Neural cell (in vitro differentiated cells): ENCODE measurements around the gene ABCC5.

Source experiments
- EP300 ChIP-seq: fragments of 450-650 bp; conservative IDR thresholded peaks from 2 replicates; pipeline ENCODE4 v1.6.1; 2014; ENCODE audit warnings: antibody characterized with exemption, mild to moderate bottlenecking, moderate library complexity; ENCODE audit not compliant: poor library complexity, severe bottlenecking
- EZH2 ChIP-seq: fragments of 200-600, 300-800 bp; shearing (Covaris generic), sonication (generic); IDR thresholded peaks from 2 replicates; pipeline ENCODE4 v1.6.1; 2014; ENCODE audit warnings: antibody characterized with exemption, low read length, borderline replicate concordance, mild to moderate bottlenecking; ENCODE audit not compliant: insufficient read depth, poor library complexity, severe bottlenecking
- MXI1 ChIP-seq: fragments of 450-650 bp; conservative IDR thresholded peaks from 2 replicates; pipeline ENCODE4 v1.6.1; 2014; ENCODE audit warnings: antibody characterized with exemption, mild to moderate bottlenecking; ENCODE audit not compliant: poor library complexity, severe bottlenecking
- POLR2AphosphoS5 ChIP-seq: IDR thresholded peaks from 2 replicates; pipeline ENCODE4 v1.6.1; 2012
- RAD21 ChIP-seq: fragments of 450-650 bp; conservative IDR thresholded peaks from 2 replicates; pipeline ENCODE4 v1.6.1; 2014; ENCODE audit warnings: antibody characterized with exemption, mild to moderate bottlenecking, moderate library complexity
- SMC3 ChIP-seq: fragments of 450-650 bp; conservative IDR thresholded peaks from 2 replicates; pipeline ENCODE4 v1.6.1; 2014; ENCODE audit warnings: antibody characterized with exemption, mild to moderate bottlenecking, moderate library complexity; ENCODE audit not compliant: poor library complexity
- TAF1 ChIP-seq: IDR thresholded peaks from 2 replicates; pipeline ENCODE4 v1.6.1; 2012; ENCODE audit warnings: low read depth
- TF ChIP-seq, protein P1 (sequence below): fragments of 450-650 bp; IDR thresholded peaks from 2 replicates; pipeline ENCODE4 v1.5.1; 2014; ENCODE audit warnings: antibody characterized with exemption, mild to moderate bottlenecking, moderate library complexity; ENCODE audit not compliant: poor library complexity, severe bottlenecking
- TF ChIP-seq, protein P2 (sequence below): IDR thresholded peaks from 2 replicates; pipeline ENCODE4 v1.6.1; 2012; ENCODE audit warnings: borderline replicate concordance

DNA sequence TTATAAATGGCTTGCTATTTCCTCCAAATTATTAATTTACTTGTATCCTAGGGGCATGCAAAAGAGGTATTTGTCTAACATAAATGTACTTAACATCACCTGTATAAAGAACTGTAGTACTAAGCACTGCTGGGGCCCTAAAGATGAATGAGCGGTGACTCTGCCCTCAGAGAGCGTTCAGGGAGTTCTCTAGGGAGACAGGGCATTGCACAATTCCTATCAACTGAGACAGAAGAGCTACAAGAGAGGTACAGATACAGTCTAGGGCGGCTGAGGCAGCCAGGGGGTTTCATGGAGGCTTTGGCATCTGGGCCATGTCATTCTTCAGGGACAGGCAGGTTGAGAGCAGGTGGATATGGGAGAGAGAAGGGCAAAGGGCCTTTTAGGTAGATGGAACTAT, 93.1 kb downstream of the ABCC5 start:
- TF ChIP-seq, protein P1, sequence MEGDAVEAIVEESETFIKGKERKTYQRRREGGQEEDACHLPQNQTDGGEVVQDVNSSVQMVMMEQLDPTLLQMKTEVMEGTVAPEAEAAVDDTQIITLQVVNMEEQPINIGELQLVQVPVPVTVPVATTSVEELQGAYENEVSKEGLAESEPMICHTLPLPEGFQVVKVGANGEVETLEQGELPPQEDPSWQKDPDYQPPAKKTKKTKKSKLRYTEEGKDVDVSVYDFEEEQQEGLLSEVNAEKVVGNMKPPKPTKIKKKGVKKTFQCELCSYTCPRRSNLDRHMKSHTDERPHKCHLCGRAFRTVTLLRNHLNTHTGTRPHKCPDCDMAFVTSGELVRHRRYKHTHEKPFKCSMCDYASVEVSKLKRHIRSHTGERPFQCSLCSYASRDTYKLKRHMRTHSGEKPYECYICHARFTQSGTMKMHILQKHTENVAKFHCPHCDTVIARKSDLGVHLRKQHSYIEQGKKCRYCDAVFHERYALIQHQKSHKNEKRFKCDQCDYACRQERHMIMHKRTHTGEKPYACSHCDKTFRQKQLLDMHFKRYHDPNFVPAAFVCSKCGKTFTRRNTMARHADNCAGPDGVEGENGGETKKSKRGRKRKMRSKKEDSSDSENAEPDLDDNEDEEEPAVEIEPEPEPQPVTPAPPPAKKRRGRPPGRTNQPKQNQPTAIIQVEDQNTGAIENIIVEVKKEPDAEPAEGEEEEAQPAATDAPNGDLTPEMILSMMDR = no peak
- TF ChIP-seq EP300 (no peak), EZH2 (no peak), POLR2AphosphoS5 (no peak), RAD21 (no peak), TAF1 (no peak), SMC3 (no peak), MXI1 (no peak)
- TF ChIP-seq, protein P2, sequence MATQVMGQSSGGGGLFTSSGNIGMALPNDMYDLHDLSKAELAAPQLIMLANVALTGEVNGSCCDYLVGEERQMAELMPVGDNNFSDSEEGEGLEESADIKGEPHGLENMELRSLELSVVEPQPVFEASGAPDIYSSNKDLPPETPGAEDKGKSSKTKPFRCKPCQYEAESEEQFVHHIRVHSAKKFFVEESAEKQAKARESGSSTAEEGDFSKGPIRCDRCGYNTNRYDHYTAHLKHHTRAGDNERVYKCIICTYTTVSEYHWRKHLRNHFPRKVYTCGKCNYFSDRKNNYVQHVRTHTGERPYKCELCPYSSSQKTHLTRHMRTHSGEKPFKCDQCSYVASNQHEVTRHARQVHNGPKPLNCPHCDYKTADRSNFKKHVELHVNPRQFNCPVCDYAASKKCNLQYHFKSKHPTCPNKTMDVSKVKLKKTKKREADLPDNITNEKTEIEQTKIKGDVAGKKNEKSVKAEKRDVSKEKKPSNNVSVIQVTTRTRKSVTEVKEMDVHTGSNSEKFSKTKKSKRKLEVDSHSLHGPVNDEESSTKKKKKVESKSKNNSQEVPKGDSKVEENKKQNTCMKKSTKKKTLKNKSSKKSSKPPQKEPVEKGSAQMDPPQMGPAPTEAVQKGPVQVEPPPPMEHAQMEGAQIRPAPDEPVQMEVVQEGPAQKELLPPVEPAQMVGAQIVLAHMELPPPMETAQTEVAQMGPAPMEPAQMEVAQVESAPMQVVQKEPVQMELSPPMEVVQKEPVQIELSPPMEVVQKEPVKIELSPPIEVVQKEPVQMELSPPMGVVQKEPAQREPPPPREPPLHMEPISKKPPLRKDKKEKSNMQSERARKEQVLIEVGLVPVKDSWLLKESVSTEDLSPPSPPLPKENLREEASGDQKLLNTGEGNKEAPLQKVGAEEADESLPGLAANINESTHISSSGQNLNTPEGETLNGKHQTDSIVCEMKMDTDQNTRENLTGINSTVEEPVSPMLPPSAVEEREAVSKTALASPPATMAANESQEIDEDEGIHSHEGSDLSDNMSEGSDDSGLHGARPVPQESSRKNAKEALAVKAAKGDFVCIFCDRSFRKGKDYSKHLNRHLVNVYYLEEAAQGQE = no peak
